Measurements from ENCODE around the gene EIF2B2.

The EIF2B2 gene

GRCh38 chr14:74977901-74978385 is 24.8 kb upstream of the EIF2B2 start:
- DNase-seq = no peak
- TF ChIP-seq POLR2A (IDR thresholded peaks at IDR 0.05; ENCODE audit: low read length) (no peak), GATA1 (IDR thresholded peaks at IDR 0.05; ENCODE audit: low read depth, low read length) (no peak)

GRCh38 chr14:74978416-74978947 is 24.2 kb upstream of the EIF2B2 start:
- no peak for DNase-seq
- TF ChIP-seq GATA1 (IDR thresholded peaks at IDR 0.05; ENCODE audit: low read depth, low read length) = no peak
- TF ChIP-seq POLR2A (IDR thresholded peaks at IDR 0.05; ENCODE audit: low read length) = no peak

GRCh38 chr14:74979029-74979428 is 23.7 kb upstream of the EIF2B2 start:
- TF ChIP-seq POLR2A (IDR thresholded peaks at IDR 0.05; ENCODE audit: low read length) (no peak), GATA1 (IDR thresholded peaks at IDR 0.05; ENCODE audit: low read depth, low read length) (no peak)
- no peak for DNase-seq

GRCh38 chr14:74979442-74980397 is 23.0 kb upstream of the EIF2B2 start:
- DNase-seq = no peak
- no peak for TF ChIP-seq GATA1 (IDR thresholded peaks at IDR 0.05; ENCODE audit: low read depth, low read length)
- no peak for TF ChIP-seq POLR2A (IDR thresholded peaks at IDR 0.05; ENCODE audit: low read length)

GRCh38 chr14:74980398-74980730 is 22.4 kb upstream of the EIF2B2 start:
- TF ChIP-seq GATA1 (IDR thresholded peaks at IDR 0.05; ENCODE audit: low read depth, low read length) = no peak
- TF ChIP-seq POLR2A (IDR thresholded peaks at IDR 0.05; ENCODE audit: low read length) = no peak
- no peak for DNase-seq

- TF ChIP-seq POLR2A (IDR thresholded peaks at IDR 0.05; ENCODE audit: low read length) = no peak
- no peak for TF ChIP-seq GATA1 (IDR thresholded peaks at IDR 0.05; ENCODE audit: low read depth, low read length)
- no peak for DNase-seq
Measured at GRCh38 chr14:74980731-74981461, 21.8 kb upstream of the EIF2B2 start.

GRCh38 chr14:74981462-74981782 is 21.3 kb upstream of the EIF2B2 start:
- no peak for DNase-seq
- TF ChIP-seq POLR2A (IDR thresholded peaks at IDR 0.05; ENCODE audit: low read length) = no peak

- DNase-seq = no peak
- TF ChIP-seq POLR2A (IDR thresholded peaks at IDR 0.05; ENCODE audit: low read length) = no peak
- TF ChIP-seq GATA1 (IDR thresholded peaks at IDR 0.05; ENCODE audit: low read depth, low read length) = no peak
Measured at GRCh38 chr14:74981833-74982232, 20.9 kb upstream of the EIF2B2 start.

GRCh38 chr14:74982661-74983060 is 20.1 kb upstream of the EIF2B2 start:
- DNase-seq = no peak
- TF ChIP-seq POLR2A (IDR thresholded peaks at IDR 0.05; ENCODE audit: low read length) (no peak), GATA1 (IDR thresholded peaks at IDR 0.05; ENCODE audit: low read depth, low read length) (no peak)

GRCh38 chr14:74983343-74983742 is 19.4 kb upstream of the EIF2B2 start:
- DNase-seq = no peak
- no peak for TF ChIP-seq GATA1 (IDR thresholded peaks at IDR 0.05; ENCODE audit: low read depth, low read length)
- no peak for TF ChIP-seq POLR2A (IDR thresholded peaks at IDR 0.05; ENCODE audit: low read length)

GRCh38 chr14:74984236-74985027 is 18.3 kb upstream of the EIF2B2 start:
- TF ChIP-seq GATA1 (IDR thresholded peaks at IDR 0.05; ENCODE audit: low read depth, low read length) = no peak
- TF ChIP-seq POLR2A (IDR thresholded peaks at IDR 0.05; ENCODE audit: low read length) = no peak
- DNase-seq = no peak

GRCh38 chr14:74985028-74985310 is 17.8 kb upstream of the EIF2B2 start:
- no peak for TF ChIP-seq POLR2A (IDR thresholded peaks at IDR 0.05; ENCODE audit: low read length)
- TF ChIP-seq GATA1 (IDR thresholded peaks at IDR 0.05; ENCODE audit: low read depth, low read length) = no peak
- DNase-seq = no peak

- DNase-seq = no peak
- no peak for TF ChIP-seq GATA1 (IDR thresholded peaks at IDR 0.05; ENCODE audit: low read depth, low read length)
- no peak for TF ChIP-seq POLR2A (IDR thresholded peaks at IDR 0.05; ENCODE audit: low read length)
Measured at GRCh38 chr14:74985806-74986205, 16.9 kb upstream of the EIF2B2 start.

GRCh38 chr14:74988131-74988530 is 14.6 kb upstream of the EIF2B2 start:
- DNase-seq = no peak
- no peak for TF ChIP-seq GATA1 (IDR thresholded peaks at IDR 0.05; ENCODE audit: low read depth, low read length)
